Esophagus mucosa (tissue), 1 donor: ENCODE data around the gene WT1. TPM values are rescaled to one million over a fixed set of nuclear protein-coding genes. Genes with fewer than 3 reads are reported as not detected.

Source experiments
- ATAC-seq: fragments of 200-7000 bp; cut with Tn5 transposase; one replicate; pipeline ENCODE4 v1.9.1; 2020
- total RNA-seq: library from RNA; stranded (reverse); gene quantifications from one replicate; pipeline ENCODE4 v1.2.4, GENCODE V29; 2023
- donor health status: DM: yes; HTN: yes; CAD: no.

The WT1 gene
- total RNA-seq, 1 donor from 2014 or later = not detected

DNA sequence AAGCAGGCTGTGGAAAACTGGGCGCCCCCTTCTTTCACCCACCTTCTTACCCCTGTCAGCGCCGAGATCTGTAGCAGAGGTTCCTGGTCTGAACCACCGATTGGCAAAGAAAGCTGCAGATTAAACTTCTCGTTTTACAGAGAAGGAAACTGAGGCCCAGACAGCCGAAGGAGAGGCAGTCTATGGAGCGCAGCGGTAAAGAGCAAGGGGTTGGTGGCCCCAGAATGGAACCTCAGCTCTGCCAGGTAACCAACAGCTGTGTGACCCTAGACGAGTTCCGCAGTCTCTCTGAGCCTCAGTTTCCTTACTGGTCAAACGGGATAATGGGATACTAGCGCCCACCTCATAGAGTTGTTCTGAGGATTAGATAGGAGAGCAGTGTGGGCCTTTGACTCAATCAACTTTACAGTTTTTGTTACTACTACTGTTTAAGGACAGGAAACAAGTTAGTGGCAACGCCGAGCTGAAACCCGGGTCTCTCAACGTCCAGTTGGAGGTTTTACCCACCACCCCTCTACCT is 3.1 kb upstream of the WT1 start:
- no peak for ATAC-seq

DNA sequence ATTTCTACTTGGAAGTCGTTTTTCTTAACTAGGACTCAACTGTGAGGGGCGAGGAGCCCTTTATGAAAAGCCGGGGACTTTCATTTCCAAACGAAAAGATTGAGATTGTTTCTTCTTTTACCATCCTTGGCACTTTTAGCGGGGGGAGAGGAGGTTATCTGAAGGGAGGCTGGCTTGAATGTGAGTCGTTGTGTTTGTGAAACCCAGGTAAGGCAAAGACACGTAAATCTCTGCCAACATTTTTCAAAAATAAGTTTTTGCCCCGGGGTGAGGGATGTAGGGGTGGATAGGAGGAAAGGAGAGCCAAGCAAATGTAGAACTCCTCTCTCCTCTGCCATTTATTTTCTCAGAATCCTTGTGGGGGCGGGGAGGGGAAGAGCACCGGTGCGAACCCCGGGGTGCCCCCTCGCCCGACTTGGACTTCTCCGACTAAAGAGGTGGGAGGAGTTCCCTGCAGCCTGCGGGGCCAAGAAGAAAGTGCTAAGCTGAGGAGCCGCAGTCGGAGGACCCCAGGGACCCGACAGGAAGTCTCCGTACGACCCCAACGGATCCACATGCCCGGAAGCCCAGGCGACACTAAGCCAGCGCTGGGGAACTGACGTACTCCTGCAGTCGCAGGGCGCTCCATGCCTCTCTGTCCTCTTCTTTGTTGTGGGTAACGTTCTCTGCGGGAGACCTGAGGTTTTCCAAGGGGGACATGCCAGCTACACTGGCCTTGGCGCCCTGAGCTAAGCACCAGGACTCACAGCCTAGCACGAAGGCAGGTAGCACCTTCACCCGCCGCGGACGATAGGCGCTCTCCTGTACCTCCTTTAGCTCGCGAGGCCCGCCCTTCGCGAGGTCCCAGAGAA is 2.4 kb upstream of the WT1 start:
- ATAC-seq = no peak

- ATAC-seq = no peak
Measured at GRCh38 chr11:32436751-32437494, 1.6 kb upstream of the WT1 start.

DNA sequence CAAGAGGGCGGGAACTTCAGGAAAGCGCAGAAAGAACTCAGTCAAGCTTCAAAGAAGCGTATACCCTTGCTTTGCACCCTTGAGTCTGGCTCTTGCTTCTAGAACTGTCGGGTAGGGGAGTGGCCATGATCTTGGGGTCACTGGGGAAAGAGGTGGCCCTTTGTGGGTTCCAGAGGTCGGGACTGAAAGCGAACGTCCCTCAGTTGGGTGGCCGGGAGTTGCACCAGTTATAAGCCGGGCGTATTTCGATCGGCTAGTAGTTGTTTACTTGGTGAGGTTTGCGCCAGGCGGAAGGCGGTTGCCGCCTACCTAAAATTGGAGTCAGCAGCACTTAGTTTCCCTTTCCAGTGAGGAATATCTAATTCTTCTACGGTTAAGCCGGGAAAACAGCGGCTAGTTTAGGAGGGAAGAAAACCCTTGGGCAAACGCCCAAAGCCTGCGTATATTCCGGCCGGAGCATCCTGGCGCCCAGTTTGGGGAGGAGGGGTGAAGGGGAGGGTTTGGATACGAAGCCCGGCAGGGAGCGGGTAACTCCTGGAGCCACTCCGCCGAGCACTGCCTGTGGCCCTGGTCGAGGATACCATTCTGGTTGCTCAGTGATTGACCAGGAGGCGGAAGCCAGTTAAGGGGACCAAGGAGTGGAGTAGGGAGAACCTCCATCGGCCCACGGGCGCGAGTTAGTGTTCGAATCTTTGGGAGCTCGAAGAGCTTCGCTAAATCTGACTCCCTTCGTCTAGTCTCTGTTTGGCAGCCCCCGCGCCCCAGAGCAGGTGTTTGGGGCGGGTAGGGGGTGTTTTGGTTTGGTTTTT is 807 bp upstream of the WT1 start:
- no peak for ATAC-seq

- no peak for ATAC-seq
Measured at GRCh38 chr11:32435152-32435480, 223 bp downstream of the WT1 start.

DNA sequence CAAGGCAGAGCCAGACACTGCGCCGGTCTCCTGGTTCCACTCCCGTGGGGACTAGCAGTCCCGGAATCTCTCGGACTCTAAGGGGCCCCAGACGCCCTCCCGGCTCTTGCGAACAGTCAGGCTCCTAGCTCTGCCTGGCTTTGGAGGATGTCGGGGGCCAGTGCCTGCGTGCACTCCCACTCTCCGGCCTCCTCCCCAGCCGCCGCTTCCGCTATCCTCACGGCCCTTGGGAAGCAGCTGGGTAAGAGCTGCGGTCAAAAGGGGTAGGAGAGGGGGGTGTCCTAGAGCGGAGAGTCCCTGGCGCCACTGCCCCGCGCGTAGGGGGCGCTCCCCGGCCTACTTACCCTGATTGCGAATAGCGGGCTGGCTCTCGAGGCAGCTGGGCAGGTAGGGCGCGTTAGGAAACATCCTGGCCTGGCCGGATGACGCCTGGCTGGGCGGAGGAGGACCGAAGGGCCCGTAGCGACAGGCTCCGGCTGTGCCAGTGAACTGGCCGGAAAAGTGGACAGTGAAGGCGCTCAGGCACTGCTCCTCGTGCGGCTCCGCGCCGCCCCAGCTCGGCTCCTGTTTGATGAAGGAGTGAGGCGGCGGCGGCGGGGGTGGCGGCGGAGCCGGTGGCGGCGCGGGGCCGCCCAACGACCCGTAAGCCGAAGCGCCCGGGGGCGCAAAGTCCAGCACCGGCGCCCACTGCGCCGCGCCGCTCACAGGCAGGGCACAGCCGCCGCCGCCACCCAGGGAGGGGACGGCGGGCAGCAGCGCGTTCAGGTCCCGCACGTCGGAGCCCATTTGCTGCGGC is 785 bp downstream of the WT1 start:
- no peak for ATAC-seq

- ATAC-seq = no peak
Measured at GRCh38 chr11:32433914-32434355, 1.4 kb downstream of the WT1 start.

- ATAC-seq = no peak
Measured at GRCh38 chr11:32433101-32433913, 2.0 kb downstream of the WT1 start.

- no peak for ATAC-seq
Measured at GRCh38 chr11:32432565-32432964, 2.8 kb downstream of the WT1 start.

DNA sequence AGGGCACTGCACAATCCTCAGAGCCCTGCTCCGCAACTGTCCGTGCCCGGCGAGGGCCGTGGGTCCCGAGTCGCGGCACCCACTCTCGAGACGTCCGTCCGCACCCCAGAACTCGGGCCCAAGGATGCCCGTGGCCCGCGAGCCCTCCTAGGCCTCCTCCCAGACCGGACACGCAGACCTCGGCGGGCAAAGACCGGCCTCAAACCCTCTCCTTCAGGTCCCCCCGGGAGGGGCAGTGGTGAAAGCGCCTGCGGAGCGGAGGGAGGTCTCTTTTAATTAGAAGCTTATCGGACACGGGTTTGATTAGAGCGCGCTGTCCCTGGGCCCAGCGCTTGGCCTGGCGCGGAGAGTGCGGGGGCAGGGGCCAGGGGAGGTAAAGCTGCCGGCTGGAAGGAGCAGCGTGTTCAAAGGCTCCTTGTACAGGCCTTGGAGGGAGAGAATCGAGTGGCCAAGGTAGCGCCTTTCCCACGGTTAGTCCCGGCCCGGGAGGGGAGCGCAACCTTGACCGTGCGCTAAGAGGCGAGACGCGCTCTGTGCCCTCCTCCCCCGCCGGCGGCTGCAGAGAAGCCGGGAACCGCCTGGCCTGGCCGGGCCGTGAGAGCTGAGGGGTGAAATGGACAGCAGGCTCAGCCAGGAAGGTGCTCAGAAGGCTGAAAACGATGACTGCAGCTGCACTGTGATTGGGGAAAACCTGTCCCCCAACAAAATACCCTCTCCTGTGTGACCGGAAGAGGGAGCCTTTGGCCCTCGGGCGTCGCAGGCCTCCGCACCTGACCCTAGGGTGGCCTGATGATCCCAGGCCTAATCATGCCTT is 4.6 kb downstream of the WT1 start:
- no peak for ATAC-seq

DNA sequence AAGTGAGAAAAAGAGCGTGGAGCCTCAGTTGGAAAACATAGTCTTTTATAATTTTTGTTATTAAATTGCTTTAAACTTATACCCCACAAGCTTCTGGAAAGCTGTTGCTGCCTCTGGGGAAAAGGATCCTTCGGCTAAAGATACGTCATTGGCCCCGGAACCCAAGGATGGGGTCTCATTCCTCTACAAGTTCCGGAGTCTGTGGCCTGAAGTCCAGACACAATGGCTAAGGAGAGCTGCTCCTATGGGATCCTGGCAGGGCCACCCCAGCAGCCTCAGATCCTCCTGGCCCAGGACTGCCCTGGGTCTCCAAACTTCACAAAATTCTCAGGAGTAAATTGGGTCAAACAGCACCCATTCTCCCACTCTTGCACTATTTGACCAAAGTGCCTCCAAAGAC is 5.9 kb downstream of the WT1 start:
- ATAC-seq = no peak

DNA sequence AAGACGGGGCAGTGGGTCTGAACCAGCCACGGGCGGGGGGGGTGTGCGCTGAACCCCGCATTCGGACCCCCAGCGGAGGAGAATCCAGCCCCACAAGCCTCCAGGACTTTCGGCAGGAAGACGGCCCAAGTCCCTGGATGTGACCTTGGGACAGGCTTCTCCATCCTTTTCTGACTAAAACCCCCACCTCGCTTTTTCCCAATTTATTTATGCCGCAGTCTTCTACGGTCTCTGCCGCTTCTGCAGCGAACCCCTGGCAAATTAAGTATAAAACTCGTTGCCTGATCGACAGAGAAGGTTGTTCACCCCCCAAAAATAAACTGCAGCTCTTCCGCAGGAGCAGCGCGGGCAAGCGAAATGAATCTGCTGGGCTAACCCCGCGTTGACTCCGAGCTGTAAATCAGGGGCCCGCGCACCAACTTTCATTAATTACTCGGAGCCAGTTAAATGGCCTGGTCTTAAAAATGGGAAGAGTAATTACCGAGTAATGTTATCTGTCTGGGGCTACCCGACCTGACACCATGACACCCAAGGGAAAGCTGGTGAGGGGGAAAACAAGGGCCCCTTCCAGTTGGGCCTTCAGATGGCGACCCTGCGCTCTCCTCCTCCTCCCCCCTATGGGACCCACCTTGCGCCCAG is 6.6 kb downstream of the WT1 start:
- ATAC-seq = no peak

GRCh38 chr11:32427935-32428664 is 7.2 kb downstream of the WT1 start:
- no peak for ATAC-seq

GRCh38 chr11:32427616-32427934 is 7.8 kb downstream of the WT1 start:
- ATAC-seq = no peak

GRCh38 chr11:32426819-32427615 is 8.3 kb downstream of the WT1 start:
- no peak for ATAC-seq

GRCh38 chr11:32426192-32426591 is 9.1 kb downstream of the WT1 start:
- no peak for ATAC-seq

DNA sequence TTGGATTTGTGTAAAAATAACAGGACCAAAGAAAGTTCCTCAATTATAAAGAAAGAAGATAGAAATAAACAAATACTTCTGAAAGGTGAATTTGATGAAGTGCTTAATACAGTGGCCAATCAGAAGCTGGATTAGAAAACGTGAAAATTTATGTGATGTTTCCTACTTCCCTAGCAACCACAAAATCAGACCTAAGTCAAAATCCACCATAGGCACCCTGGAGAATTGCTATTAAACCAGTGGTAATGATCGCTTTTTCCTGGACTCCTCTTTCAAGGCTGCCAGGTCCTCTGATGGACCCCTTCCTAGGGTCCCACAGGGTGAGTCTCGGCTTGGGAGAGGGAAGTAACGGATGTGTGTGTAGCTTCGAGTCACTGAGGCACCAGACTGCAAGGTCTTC is 9.6 kb downstream of the WT1 start:
- no peak for ATAC-seq

GRCh38 chr11:32422545-32422944 is 12.8 kb downstream of the WT1 start:
- no peak for ATAC-seq
